Mesendoderm (in vitro differentiated cells): Measurements from ENCODE around the gene KLHL35.
A peak's percentile ranks its signal among the peaks of the same experiment; 100 is the strongest.

Experiments
- DNase-seq: peaks from one replicate; pipeline ENCODE4 v3.0.0; 2013
- H2AK5ac ChIP-seq: 2 replicates; pipeline ENCODE4 v1.6.1; 2013; ENCODE audit warnings: low read length, inconsistent platforms
- H2BK120ac ChIP-seq: 2 replicates; pipeline ENCODE4 v1.6.1; 2013; ENCODE audit warnings: low read depth, mild to moderate bottlenecking, low read length, moderate library complexity, mixed read lengths
- H2BK15ac ChIP-seq: replicated peaks from 2 replicates; pipeline ENCODE4 v1.6.1; 2013; ENCODE audit warnings: low read depth, mild to moderate bottlenecking, moderate library complexity
- H2BK5ac ChIP-seq: 2 replicates; pipeline ENCODE4 v1.6.1; 2013; ENCODE audit warnings: low read length, inconsistent platforms
- H3K18ac ChIP-seq: 2 replicates; pipeline ENCODE4 v1.6.1; 2013; ENCODE audit warnings: mild to moderate bottlenecking, low read length, mixed read lengths
- H3K23ac ChIP-seq: one replicate; pipeline ENCODE4 v1.6.1; 2013; ENCODE audit warnings: low read length
- H3K27ac ChIP-seq: 2 replicates; pipeline ENCODE4 v1.5.1; 2013; ENCODE audit warnings: low read depth, mild to moderate bottlenecking, inconsistent platforms, low read length, moderate library complexity
- H3K27me3 ChIP-seq: 2 replicates; pipeline ENCODE4 v1.6.1; 2013; ENCODE audit warnings: low read length, control low read depth, mild to moderate bottlenecking, inconsistent platforms; ENCODE audit not compliant: insufficient read depth, poor library complexity
- H3K36me3 ChIP-seq: 2 replicates; pipeline ENCODE4 v1.6.1; 2013; ENCODE audit warnings: low read length, inconsistent platforms; ENCODE audit not compliant: control insufficient read depth, insufficient read depth
- H3K4ac ChIP-seq: one replicate; pipeline ENCODE4 v1.6.1; 2013; ENCODE audit warnings: low read depth, mild to moderate bottlenecking, low read length, moderate library complexity
- H3K4me1 ChIP-seq: 2 replicates; pipeline ENCODE4 v1.6.1; 2013; ENCODE audit warnings: low read depth, low read length, inconsistent platforms; ENCODE audit not compliant: control insufficient read depth
- H3K4me2 ChIP-seq: 2 replicates; pipeline ENCODE4 v1.6.1; 2013; ENCODE audit warnings: low read length
- H3K4me3 ChIP-seq: 2 replicates; pipeline ENCODE4 v1.5.1; 2013; ENCODE audit warnings: mild to moderate bottlenecking, low read length
- H3K56ac ChIP-seq: one replicate; pipeline ENCODE4 v1.6.1; 2013; ENCODE audit warnings: low read length
- H3K79me1 ChIP-seq: 2 replicates; pipeline ENCODE4 v1.6.1; 2013; ENCODE audit warnings: low read length, inconsistent platforms
- H3K79me2 ChIP-seq: 2 replicates; pipeline ENCODE4 v1.6.1; 2013; ENCODE audit warnings: mild to moderate bottlenecking, low read length; ENCODE audit not compliant: control insufficient read depth, insufficient read depth
- H3K9ac ChIP-seq: 2 replicates; pipeline ENCODE4 v1.6.1; 2013; ENCODE audit warnings: low read length, inconsistent platforms
- H4K5ac ChIP-seq: one replicate; pipeline ENCODE4 v1.6.1; 2013; ENCODE audit warnings: low read length
- H4K8ac ChIP-seq: one replicate; pipeline ENCODE4 v1.6.1; 2013; ENCODE audit warnings: low read depth, mild to moderate bottlenecking, control low read depth, low read length, moderate library complexity
- WGBS: extraction: QIAGEN DNeasy Blood & Tissue Kit; methylation state at CpG from one replicate; pipeline ENCODE4 v1.1.7; 2013; ENCODE audit warnings: low lambda C conversion rate, missing lambda C conversion rate; ENCODE audit not compliant: insufficient coverage; ENCODE audit errors: extremely low coverage; 5-methylcytosine and 5-hydroxymethylcytosine counted together

The KLHL35 gene

DNA sequence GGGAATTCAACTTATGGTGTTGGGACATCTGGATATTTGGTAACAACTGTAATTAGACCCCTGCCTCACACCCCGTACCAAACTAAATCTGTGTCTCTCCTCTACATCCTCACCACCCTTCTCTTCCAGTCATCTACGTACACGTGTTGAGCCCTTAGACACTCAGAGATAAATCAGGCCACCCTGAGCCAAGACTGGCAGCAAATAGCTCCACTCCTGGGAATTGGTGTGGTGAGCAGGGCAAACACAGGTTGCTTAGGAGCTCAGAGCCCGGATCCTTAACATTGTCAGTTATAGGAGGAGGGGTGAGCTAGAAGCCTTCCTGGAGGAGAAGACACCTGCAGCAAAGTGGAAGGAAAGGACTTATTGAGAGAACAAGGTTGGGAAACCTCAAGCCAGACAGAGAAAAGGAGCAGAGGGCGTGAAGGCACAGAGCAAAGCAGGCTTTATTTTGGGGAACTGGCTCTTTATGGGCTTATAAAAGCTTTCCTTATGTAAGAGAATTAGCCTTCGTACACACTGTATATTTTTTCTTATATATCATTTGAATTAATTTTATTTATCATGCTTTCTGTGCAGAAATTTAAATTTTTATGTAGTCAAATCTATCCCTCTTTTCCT lies 36.9 kb upstream of the KLHL35 start:
- H3K56ac ChIP-seq: no peak overlapping the region
- H2BK120ac ChIP-seq: no peak overlapping the region
- WGBS: no CpG with 5 or more reads among the region's 6 CpGs
- H3K4me3 ChIP-seq: no peak overlapping the region
- no peak overlapping the region for H3K9ac ChIP-seq
- no peak overlapping the region for H3K4me2 ChIP-seq
- no peaks in the 10 kb centered on the region for H3K27me3 ChIP-seq
- H3K4ac ChIP-seq: no peak overlapping the region
- DNase-seq: no peak
- no peaks in the 10 kb centered on the region for H3K79me1 ChIP-seq
- no peak overlapping the region for H3K27ac ChIP-seq
- H3K4me1 ChIP-seq: peaks cover 11% of the 10 kb centered on the region
- H4K5ac ChIP-seq: no peak overlapping the region
- H3K23ac ChIP-seq: no peak overlapping the region
- no peak overlapping the region for H2AK5ac ChIP-seq
- no peak overlapping the region for H3K18ac ChIP-seq
- no peaks in the 10 kb centered on the region for H3K36me3 ChIP-seq
- H3K79me2 ChIP-seq: no peaks in the 10 kb centered on the region
- H4K8ac ChIP-seq: no peak overlapping the region
- H2BK15ac ChIP-seq: no peak overlapping the region
- H2BK5ac ChIP-seq: no peak overlapping the region

DNA sequence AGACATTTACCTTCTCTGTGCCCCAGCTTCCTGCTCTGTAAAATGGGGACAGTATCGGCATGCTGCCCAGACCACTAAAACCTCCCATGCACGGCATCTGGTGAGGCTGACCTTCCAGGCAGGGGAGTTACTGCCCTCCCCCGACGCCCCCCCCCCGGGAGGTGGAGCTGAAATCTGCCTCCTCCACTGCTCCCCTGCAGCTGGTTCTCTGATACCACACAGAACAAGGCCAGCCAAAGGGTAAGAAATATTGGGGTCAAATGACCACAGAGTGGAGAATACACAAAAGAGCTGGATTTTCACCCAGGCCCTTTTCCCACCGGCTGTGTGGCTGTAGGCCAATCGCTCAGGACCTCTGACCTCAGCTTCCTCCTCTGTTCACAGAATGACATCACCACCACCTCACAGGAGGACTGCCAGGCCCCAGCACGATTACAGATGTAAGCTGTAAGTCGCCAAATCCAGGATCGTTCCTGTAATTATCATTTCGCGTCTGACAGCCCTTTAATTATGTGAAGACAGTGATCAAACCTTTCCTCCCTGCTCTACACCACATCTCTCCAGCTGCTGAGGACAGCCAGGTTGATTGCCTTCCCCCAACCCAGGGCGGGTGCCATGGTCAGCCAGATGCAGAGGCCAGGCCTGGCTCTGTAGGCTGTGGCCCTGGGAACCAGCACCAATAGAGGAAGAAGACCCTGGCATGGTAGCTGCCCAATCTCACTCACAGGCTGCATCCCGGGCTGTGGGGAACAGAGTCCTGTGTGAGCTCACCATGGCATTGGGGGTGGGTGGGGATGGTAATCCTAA lies 35.7 kb upstream of the KLHL35 start:
- no peak overlapping the region for H4K8ac ChIP-seq
- H4K5ac ChIP-seq: no peak overlapping the region
- H2BK15ac ChIP-seq: no peak overlapping the region
- WGBS: no CpG with 5 or more reads among the region's 14 CpGs
- peak overlapping the region; percentile 3 for H3K23ac ChIP-seq
- no peak overlapping the region for H3K27ac ChIP-seq
- H3K56ac ChIP-seq: peak overlapping the region; percentile 53
- no peak overlapping the region for H3K4me3 ChIP-seq
- no peak overlapping the region for H2AK5ac ChIP-seq
- no peaks in the 10 kb centered on the region for H3K27me3 ChIP-seq
- no peak overlapping the region for H2BK120ac ChIP-seq
- peak; percentile 54 for DNase-seq
- H3K4me1 ChIP-seq: peaks cover 11% of the 10 kb centered on the region
- no peaks in the 10 kb centered on the region for H3K79me2 ChIP-seq
- H3K79me1 ChIP-seq: no peaks in the 10 kb centered on the region
- no peak overlapping the region for H3K4me2 ChIP-seq
- no peak overlapping the region for H3K18ac ChIP-seq
- H3K9ac ChIP-seq: no peak overlapping the region
- no peak overlapping the region for H3K4ac ChIP-seq
- H2BK5ac ChIP-seq: peak overlapping the region; percentile 7
- H3K36me3 ChIP-seq: no peaks in the 10 kb centered on the region

DNA sequence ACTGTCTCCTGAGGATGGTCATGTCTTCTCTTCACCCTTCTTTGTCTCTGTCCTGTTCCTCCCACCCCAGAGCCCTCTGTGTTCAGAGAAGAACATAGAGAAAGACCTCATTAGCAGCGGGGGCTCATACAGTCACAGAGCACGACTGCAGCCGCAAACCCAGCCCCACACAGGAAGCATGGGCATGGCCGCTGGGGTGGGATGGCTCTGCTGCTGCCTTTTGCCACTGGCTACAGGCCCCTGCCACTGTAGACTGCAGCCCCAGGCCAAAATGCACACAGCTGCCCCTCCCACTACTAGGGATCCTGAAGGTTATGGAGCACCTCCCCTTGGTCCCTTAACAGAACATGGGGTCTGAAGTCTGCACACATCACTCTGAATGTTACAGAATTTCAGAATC lies 34.9 kb upstream of the KLHL35 start:
- H3K56ac ChIP-seq: peak overlapping the region; percentile 10
- no CpG with 5 or more reads among the region's 4 CpGs for WGBS

DNA sequence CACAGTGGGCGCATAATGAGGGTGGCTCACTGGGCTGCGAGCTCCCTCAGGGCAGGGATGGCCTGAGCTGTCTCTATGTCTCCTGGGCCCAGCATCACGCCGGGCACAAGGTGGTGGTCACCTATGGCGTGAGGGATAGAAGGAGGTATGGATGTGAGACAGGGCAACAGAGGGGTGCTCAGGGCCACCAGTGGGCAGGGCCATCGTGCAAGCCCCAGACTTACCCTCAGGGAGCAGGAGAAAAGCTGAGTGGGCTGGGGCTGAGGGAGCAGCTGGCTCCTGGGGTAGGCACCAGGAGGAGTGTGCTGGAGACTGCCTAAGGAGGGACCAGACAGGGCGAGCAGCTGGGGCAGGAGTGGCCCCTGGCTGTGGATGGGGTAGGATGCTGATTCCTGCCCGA lies 34.3 kb upstream of the KLHL35 start:
- no peak overlapping the region for H3K27ac ChIP-seq
- no CpG with 5 or more reads among the region's 8 CpGs for WGBS

More for the DNA sequence above, 34.9 kb upstream of the KLHL35 start:
- H3K4ac ChIP-seq: no peak overlapping the region
- H3K79me1 ChIP-seq: no peaks in the 10 kb centered on the region
- no peak overlapping the region for H3K18ac ChIP-seq
- no peak overlapping the region for H2AK5ac ChIP-seq
- no peak overlapping the region for H2BK120ac ChIP-seq
- H3K4me1 ChIP-seq: peaks cover 16% of the 10 kb centered on the region
- no peaks in the 10 kb centered on the region for H3K27me3 ChIP-seq
- H3K4me3 ChIP-seq: no peak overlapping the region
- H4K8ac ChIP-seq: no peak overlapping the region
- H3K79me2 ChIP-seq: no peaks in the 10 kb centered on the region
- no peak overlapping the region for H3K9ac ChIP-seq
- no peak overlapping the region for H2BK15ac ChIP-seq
- H2BK5ac ChIP-seq: no peak overlapping the region
- no peak overlapping the region for H3K4me2 ChIP-seq
- H3K27ac ChIP-seq: no peak overlapping the region
- H4K5ac ChIP-seq: no peak overlapping the region
- DNase-seq: peak; percentile 11
- no peaks in the 10 kb centered on the region for H3K36me3 ChIP-seq
- no peak overlapping the region for H3K23ac ChIP-seq

DNA sequence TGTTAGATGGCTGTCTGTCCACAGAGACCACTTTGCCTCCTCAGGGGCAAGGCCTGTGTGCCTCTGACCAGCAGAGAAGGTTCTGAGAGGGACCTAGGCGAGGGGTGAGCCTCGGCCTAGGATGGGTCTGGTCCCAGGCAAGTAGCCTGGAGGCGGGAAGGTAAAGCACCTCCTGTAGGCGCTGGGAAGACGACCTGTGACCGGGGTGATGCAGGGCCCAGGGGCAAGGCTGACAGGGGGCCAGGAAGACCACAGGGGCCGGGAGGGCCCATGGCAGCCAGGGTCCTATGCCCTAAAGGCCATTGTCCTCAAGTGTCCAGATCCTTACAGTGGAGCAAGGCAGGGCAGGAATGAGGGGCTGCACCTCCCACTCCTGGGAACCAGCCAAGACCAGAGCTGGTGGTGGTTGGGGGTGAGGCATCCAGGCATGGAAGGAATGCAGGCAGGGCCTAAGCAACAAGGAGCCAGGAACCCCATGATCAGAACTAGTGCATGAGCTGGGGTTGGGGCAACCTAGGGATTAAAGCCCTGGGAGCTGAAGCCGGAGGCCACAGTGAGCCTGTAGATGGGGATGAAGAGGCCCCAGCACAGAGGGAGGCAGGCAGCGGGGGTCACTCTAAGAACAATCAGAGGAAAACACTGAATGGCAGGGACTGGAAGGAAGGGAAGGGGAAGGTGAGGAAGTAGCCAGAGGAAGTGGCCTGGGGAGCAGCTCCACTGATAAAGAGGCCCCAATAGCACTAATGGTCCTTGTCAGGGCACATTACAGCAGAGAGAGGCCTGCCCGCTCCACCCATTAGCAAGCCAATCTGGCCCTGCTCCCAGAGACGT lies 32.9 kb upstream of the KLHL35 start:
- H2BK15ac ChIP-seq: no peak overlapping the region
- H3K4me3 ChIP-seq: no peak overlapping the region
- H3K4me1 ChIP-seq: peaks cover 21% of the 10 kb centered on the region
- H3K56ac ChIP-seq: peak overlapping the region; percentile 68
- no peak overlapping the region for H3K4ac ChIP-seq
- H2BK5ac ChIP-seq: peak overlapping the region; percentile 47
- no peak overlapping the region for H4K5ac ChIP-seq
- no peak overlapping the region for H3K4me2 ChIP-seq
- H3K36me3 ChIP-seq: no peaks in the 10 kb centered on the region
- peak overlapping the region; percentile 89 for H2AK5ac ChIP-seq
- no peak overlapping the region for H3K18ac ChIP-seq
- H3K23ac ChIP-seq: no peak overlapping the region
- H3K27me3 ChIP-seq: no peaks in the 10 kb centered on the region
- no peaks in the 10 kb centered on the region for H3K79me1 ChIP-seq
- no peaks in the 10 kb centered on the region for H3K79me2 ChIP-seq
- DNase-seq: peak; percentile 60
- H2BK120ac ChIP-seq: no peak overlapping the region
- WGBS: no CpG with 5 or more reads among the region's 11 CpGs
- no peak overlapping the region for H3K27ac ChIP-seq
- peak overlapping the region; percentile 14 for H3K9ac ChIP-seq
- H4K8ac ChIP-seq: no peak overlapping the region

More for the DNA sequence above, 34.3 kb upstream of the KLHL35 start:
- H3K4me3 ChIP-seq: no peak overlapping the region
- no peaks in the 10 kb centered on the region for H3K36me3 ChIP-seq
- peaks cover 21% of the 10 kb centered on the region for H3K4me1 ChIP-seq
- H3K18ac ChIP-seq: no peak overlapping the region
- peak overlapping the region; percentile 41 for H2AK5ac ChIP-seq
- no peak overlapping the region for H2BK5ac ChIP-seq
- H3K23ac ChIP-seq: no peak overlapping the region
- no peaks in the 10 kb centered on the region for H3K79me1 ChIP-seq
- no peak overlapping the region for H3K4me2 ChIP-seq
- H3K79me2 ChIP-seq: no peaks in the 10 kb centered on the region
- no peak overlapping the region for H4K5ac ChIP-seq
- no peak overlapping the region for H3K4ac ChIP-seq
- H2BK120ac ChIP-seq: no peak overlapping the region
- DNase-seq: no peak
- no peaks in the 10 kb centered on the region for H3K27me3 ChIP-seq
- H3K9ac ChIP-seq: no peak overlapping the region
- H4K8ac ChIP-seq: no peak overlapping the region
- no peak overlapping the region for H2BK15ac ChIP-seq
- no peak overlapping the region for H3K56ac ChIP-seq
